Effector memory CD8-positive, alpha-beta T cell (primary cell): ENCODE measurements around the gene MARK3.

Experiments used
- ATAC-seq: fragments of 150-1000 bp; cut with Tn5 transposase; replicated peaks from 2 replicates; pipeline ENCODE4 v1.10.0; 2021; ENCODE audit warnings: mild to moderate bottlenecking, moderate library complexity
- DNase-seq, 3 experiments: peaks; one replicate each; pipeline ENCODE4 v3.0.0; 2021
- H3K27ac Mint-ChIP-seq, 2 donors: one replicate each; pipeline ENCODE4 v1.8.0; 2022; ENCODE audit warnings: mild to moderate bottlenecking in 2 of 2, mixed read lengths in 2 of 2, moderate library complexity in 2 of 2
- H3K27me3 Mint-ChIP-seq, 2 donors: one replicate each; pipeline ENCODE4 v1.8.0; 2022; ENCODE audit warnings: mixed read lengths in 2 of 2
- H3K36me3 Mint-ChIP-seq: one replicate; pipeline ENCODE4 v1.8.0; 2022; ENCODE audit warnings: mild to moderate bottlenecking, moderate library complexity, mixed read lengths; ENCODE audit not compliant: insufficient read depth
- H3K4me1 Mint-ChIP-seq, 2 donors: one replicate each; pipeline ENCODE4 v1.8.0; 2022; ENCODE audit warnings: low read depth in 2 of 2, mixed read lengths in 2 of 2
- H3K4me3 Mint-ChIP-seq, 2 donors: one replicate each; pipeline ENCODE4 v1.8.0; 2022; ENCODE audit warnings: mild to moderate bottlenecking in 2 of 2, mixed read lengths in 2 of 2, moderate library complexity in 2 of 2
- H3K9me3 Mint-ChIP-seq, 2 donors: one replicate each; pipeline ENCODE4 v1.8.0; 2022; ENCODE audit warnings: mixed read lengths in 2 of 2
- total RNA-seq, 9 experiments: gene quantifications; one replicate each; lab custom pipeline; 2026; lab: John Stamatoyannopoulos, UW

Gene MARK3
- 134 to 253 (median 155) reads per million in 9 experiments for total RNA-seq

DNA sequence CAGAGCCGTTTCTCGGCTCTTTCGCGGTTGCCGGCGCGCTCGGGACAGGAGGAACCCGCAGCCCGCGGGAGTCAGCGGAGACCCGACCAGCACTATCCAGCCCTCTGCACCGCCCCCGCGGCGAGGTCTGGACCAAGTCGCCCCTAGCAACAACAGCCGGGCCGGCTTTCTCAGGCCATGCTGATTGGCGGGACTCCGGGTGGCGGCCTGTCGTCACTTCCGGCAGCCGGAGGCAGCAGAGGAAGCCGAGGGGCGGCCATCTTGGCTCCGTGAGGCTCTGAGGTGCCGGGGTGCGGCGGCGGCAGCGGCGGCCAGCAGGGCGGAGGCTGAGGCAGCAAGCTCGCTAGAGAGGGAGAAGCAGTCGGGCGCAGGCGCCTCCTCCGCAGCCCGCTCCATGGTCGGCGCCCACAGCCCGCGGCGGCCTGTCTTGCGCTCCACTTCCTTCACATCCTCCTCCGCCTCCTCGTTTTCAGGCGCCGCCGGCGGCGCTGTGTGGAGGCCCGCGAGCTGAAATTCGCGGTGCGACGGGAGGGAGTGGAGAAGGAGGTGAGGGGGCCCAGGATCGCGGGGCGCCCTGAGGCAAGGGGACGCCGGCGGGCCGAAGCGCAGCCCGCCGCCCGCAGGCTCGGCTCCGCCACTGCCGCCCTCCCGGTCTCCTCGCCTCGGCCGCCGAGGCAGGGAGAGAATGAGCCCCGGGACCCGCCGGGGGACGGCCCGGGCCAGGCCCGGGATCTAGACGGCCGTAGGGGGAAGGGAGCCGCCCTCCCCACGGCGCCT lies at the start of gene MARK3:
Gene MARK3, plus strand, starts transcription at position 264 of the 777 bp plus-strand sequence. CDS start 615 bp downstream, outside the sequence.
- ATAC-seq: peak; percentile 86
- no peaks in the 10 kb centered on the region for H3K27me3 Mint-ChIP-seq
- no peaks in the 10 kb centered on the region for H3K9me3 Mint-ChIP-seq
- DNase-seq: peak; percentile 93 to 96 (median 96)
- peaks cover 35 to 42% of the 10 kb centered on the region in 2 donors for H3K4me1 Mint-ChIP-seq
- H3K4me3 Mint-ChIP-seq: peak within 1 kb of the TSS; percentile 92 to 96
- H3K36me3 Mint-ChIP-seq: peaks cover 19% of the 10 kb centered on the region
- H3K27ac Mint-ChIP-seq: peak within 1 kb of the TSS; percentile 95 to 98

DNA sequence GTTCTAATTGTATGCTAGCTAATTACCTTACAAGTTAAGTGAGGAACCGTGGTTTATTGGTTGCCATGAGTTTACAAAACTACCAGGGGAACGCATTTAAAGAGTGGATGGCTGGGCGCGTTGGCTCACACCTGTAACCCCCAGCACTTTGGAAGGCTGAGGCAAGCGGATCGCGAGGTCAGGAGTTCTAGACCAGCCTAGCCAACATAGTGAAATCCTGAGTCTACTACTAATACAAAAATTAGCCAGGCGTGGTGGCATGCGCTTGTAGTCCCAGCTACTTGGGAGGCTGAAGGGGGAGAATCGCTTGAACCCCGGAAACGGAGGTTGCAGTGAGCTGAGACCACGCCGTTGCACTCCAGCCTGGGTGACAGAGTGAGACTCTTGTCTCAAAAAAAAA lies 49.0 kb upstream of the MARK3 start:
- peaks cover 30 to 38% of the 10 kb centered on the region in 2 donors for H3K4me1 Mint-ChIP-seq
- no peak for DNase-seq
- peak overlapping the region; percentile 86 to 91 for H3K4me3 Mint-ChIP-seq
- peaks cover 78% of the 10 kb centered on the region for H3K36me3 Mint-ChIP-seq
- H3K27me3 Mint-ChIP-seq: no peaks in the 10 kb centered on the region
- H3K9me3 Mint-ChIP-seq: no peaks in the 10 kb centered on the region
- H3K27ac Mint-ChIP-seq: peak overlapping the region; percentile 96 to 97
- no peak for ATAC-seq

DNA sequence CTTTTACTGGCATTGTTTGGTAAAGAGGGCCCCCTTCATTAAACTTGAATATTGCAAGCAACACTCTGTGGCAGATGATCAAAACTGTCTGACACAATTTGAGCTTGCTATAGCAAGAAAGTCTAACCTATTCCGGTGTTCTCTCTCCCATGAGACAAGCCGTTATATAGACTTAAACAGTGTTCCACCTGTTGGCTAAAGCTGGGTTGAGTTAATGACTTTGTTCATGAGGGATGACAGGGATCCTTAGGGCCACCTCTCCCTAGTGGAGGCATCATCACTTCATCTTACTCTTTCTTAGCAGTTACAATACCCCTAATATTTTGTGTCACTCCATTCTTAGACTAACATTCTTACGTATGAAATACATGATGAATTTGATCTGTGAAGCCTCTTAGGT lies 47.4 kb upstream of the MARK3 start:
- H3K4me1 Mint-ChIP-seq: peaks cover 31 to 38% of the 10 kb centered on the region in 2 donors
- H3K4me3 Mint-ChIP-seq: no peak overlapping the region
- peak overlapping the region; percentile 65 to 67 for H3K27ac Mint-ChIP-seq
- no peak for DNase-seq
- H3K36me3 Mint-ChIP-seq: peaks cover 94% of the 10 kb centered on the region
- no peak for ATAC-seq
- no peaks in the 10 kb centered on the region for H3K27me3 Mint-ChIP-seq
- H3K9me3 Mint-ChIP-seq: no peaks in the 10 kb centered on the region

GRCh38 chr14:103339561-103339960 lies 45.7 kb upstream of the MARK3 start:
- peak overlapping the region in 1 of 2 donors; percentile 24 for H3K4me3 Mint-ChIP-seq
- H3K9me3 Mint-ChIP-seq: no peaks in the 10 kb centered on the region
- H3K27ac Mint-ChIP-seq: peak overlapping the region; percentile 22 to 86
- peaks cover 33 to 38% of the 10 kb centered on the region in 2 donors for H3K4me1 Mint-ChIP-seq
- no peak for DNase-seq
- peaks cover 100% of the 10 kb centered on the region for H3K36me3 Mint-ChIP-seq
- H3K27me3 Mint-ChIP-seq: no peaks in the 10 kb centered on the region
- ATAC-seq: no peak

- Mint-ChIP-seq H3K9me3 (no peaks in the 10 kb centered on the region), H3K4me3 (no peak overlapping the region), H3K27me3 (no peaks in the 10 kb centered on the region), H3K27ac (peak overlapping the region; percentile 22 to 35), H3K36me3 (peaks cover 100% of the 10 kb centered on the region), H3K4me1 (peaks cover 28 to 33% of the 10 kb centered on the region in 2 donors)
- DNase-seq (no peak), ATAC-seq (no peak)
Measured at GRCh38 chr14:103340480-103341212, 44.6 kb upstream of the MARK3 start.

DNA sequence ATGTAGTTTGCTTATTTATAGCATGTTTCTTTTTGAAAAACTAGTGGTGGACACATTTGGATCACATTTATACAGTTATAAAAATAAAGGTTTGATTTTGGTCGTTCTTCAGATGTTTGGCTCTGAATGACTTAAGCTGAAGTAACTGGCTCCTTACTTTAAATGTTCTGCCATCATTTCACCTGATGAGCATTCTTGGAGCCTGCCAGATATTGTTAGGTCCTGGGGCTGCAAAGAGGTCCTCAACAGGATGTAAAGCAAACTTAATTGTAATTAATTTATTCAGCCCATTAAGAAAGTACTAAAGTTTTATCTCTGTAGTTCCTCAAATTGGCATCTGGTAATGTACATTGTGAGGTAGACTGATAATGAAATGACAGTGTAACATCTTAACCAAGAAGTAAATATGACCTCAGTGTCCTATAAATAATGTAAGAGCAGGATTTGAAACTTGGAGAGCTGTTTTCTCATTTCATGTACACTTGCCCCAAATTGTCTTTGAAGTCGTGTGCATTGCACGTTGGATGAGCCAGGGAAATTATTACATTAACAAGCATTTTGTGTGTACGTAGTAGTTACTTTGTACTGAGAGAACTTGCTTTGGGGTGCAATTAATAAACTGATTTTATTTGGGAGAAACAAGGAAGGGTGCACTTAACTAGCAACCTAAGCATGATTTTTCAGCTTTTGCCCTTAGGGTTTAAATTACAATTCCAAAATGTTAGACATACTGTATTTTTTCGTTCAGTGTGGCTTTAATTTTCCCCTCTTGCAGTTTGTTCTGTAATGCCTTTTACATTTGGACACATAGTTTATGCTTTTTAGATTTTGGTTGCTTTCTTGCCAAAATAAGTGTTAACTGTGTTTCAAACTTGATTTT lies 43.7 kb upstream of the MARK3 start:
- Mint-ChIP-seq H3K27me3 (no peaks in the 10 kb centered on the region), H3K36me3 (peaks cover 100% of the 10 kb centered on the region), H3K27ac (peak overlapping the region; percentile 35 to 44), H3K9me3 (no peaks in the 10 kb centered on the region), H3K4me3 (no peak overlapping the region), H3K4me1 (peaks cover 21 to 25% of the 10 kb centered on the region in 2 donors)
- no peak for DNase-seq
- no peak for ATAC-seq

DNA sequence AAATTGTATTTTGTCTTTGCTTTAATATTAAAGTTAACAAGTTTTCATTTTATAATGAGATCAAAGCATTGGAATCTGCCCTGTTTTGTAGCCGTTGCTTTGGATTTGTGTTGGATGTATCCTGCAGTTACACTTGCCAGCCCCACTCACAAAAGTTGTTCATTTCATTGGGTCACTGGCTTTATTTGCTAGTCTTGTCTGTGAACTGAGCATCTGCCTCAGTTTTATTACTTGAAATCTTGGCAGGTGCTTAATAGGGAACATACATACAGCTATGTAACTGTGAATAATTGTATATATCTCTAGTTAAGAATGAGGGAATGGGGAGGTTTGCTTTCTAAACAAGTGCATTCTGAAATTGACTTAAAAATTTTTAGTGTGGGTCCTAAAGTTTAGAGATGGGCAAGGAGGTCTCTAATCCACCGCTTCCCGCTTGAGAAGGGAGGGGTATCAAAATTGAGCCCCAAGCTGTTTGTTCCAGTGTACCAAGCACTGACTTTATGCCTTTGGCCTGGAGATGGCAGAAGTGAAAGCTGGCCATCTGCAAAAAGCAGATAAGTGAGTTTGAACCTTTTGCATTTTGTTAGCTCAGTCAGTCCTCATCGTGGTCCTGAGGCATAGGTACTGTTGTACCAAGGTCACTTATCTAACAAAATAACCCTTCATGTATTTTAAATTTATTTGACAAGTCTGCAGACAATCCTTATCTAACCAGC lies 41.9 kb upstream of the MARK3 start:
- no peaks in the 10 kb centered on the region for H3K9me3 Mint-ChIP-seq
- H3K36me3 Mint-ChIP-seq: peaks cover 99% of the 10 kb centered on the region
- peak; percentile 7 for ATAC-seq
- H3K4me3 Mint-ChIP-seq: no peak overlapping the region
- no peaks in the 10 kb centered on the region for H3K27me3 Mint-ChIP-seq
- DNase-seq: no peak
- peaks cover 14 to 17% of the 10 kb centered on the region in 2 donors for H3K4me1 Mint-ChIP-seq
- H3K27ac Mint-ChIP-seq: no peak overlapping the region

GRCh38 chr14:103343905-103344797 lies 41.1 kb upstream of the MARK3 start:
- peak overlapping the region in 1 of 2 donors; percentile 28 for H3K4me3 Mint-ChIP-seq
- H3K9me3 Mint-ChIP-seq: no peaks in the 10 kb centered on the region

DNA sequence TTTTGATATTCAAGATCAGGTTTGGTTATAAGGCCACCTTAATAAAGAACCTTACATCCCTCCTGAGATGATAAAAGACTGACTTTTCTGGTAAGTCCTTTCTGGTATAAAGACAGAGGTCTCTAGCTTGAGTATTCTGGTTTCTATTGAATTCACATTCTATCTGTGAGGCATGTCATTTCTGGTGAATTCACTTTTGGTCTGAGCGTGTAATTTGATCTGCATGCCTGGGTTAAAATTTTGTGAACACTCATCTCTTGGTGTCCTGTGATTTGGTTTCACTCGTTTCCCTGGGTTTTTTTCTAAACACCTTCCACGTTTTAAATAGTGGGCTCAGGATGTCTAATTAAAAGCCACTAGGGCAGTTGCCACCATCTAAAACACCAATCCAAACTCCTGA lies 38.9 kb upstream of the MARK3 start:
- Mint-ChIP-seq H3K4me1 (peaks cover 0 to 5% of the 10 kb centered on the region in 2 donors), H3K9me3 (no peaks in the 10 kb centered on the region), H3K27me3 (peaks cover 0 to 4% of the 10 kb centered on the region in 2 donors), H3K27ac (peak overlapping the region; percentile 16 to 73), H3K36me3 (peaks cover 71% of the 10 kb centered on the region), H3K4me3 (no peak overlapping the region)
- DNase-seq (no peak), ATAC-seq (no peak)

More at GRCh38 chr14:103343905-103344797, 41.1 kb upstream of the MARK3 start:
- Mint-ChIP-seq H3K27me3 (no peaks in the 10 kb centered on the region), H3K27ac (peak overlapping the region in 1 of 2 donors; percentile 73), H3K36me3 (peaks cover 92% of the 10 kb centered on the region), H3K4me1 (peaks cover 10 to 14% of the 10 kb centered on the region in 2 donors)
- ATAC-seq (peak; percentile 4), DNase-seq (no peak)

- DNase-seq (no peak), ATAC-seq (peak; percentile 7)
- H3K27ac Mint-ChIP-seq: peak overlapping the region; percentile 27 to 73
- H3K27me3 Mint-ChIP-seq: peaks cover 2 to 14% of the 10 kb centered on the region in 2 donors
- H3K4me1 Mint-ChIP-seq: peaks cover 0 to 2% of the 10 kb centered on the region in 2 donors
- H3K9me3 Mint-ChIP-seq: no peaks in the 10 kb centered on the region
- no peak overlapping the region for H3K4me3 Mint-ChIP-seq
- H3K36me3 Mint-ChIP-seq: peaks cover 61% of the 10 kb centered on the region
Measured at GRCh38 chr14:103347091-103347815, 38.0 kb upstream of the MARK3 start.

DNA sequence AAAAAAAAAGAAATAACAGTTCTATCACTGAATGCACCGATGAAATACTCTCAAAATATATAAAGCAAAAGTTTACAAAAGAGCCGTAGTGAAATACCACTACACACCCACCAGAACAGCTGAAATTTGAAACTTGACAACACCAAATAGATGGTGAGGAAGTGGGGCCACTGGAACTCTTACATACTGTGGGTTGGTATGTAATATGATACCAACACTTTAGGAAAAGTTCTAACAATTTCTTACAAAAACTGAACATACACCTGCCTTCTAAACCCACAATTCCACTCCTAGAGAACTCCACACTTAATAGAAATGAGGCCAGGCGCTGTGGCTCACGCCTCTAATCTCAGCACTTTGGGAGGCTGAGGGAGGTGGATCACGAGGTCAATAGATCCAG lies 37.1 kb upstream of the MARK3 start:
- no peak for DNase-seq
- Mint-ChIP-seq H3K27me3 (peaks cover 8 to 23% of the 10 kb centered on the region in 2 donors), H3K27ac (peak overlapping the region in 1 of 2 donors; percentile 41), H3K9me3 (no peaks in the 10 kb centered on the region), H3K4me3 (no peak overlapping the region), H3K36me3 (peaks cover 52% of the 10 kb centered on the region), H3K4me1 (peaks cover 0 to under 1% of the 10 kb centered on the region in 2 donors)
- ATAC-seq: no peak
